NCI-H460 (cell line): Measurements from ENCODE around the gene USP17L18. TPM values are rescaled to one million over a fixed set of nuclear protein-coding genes. Genes with fewer than 3 reads are reported as not detected.
"Not testable (repeated sequence)": the region's sequence is repeated elsewhere in the genome, so short reads cannot be mapped to it uniquely, and the experiment has no call there.

Source experiments
- DNase-seq: peaks from one replicate; pipeline ENCODE4 v3.0.0-alpha.2; 2016; ENCODE audit warnings: low read depth; ENCODE audit errors: extremely low read depth
- polyA plus RNA-seq: library from polyadenylated mRNA; depleted of rRNA; stranded (reverse); fragments of >200 nt; gene quantifications from 2 replicates; pipeline ENCODE4 v1.2.3, GENCODE V29; 2014; cell fraction: nucleus; rRNA removed
- total RNA-seq: library from RNA; depleted of rRNA; stranded (reverse); fragments of >200 nt; shearing (Covaris generic); gene quantifications from 2 replicates; pipeline ENCODE4 v1.2.3, GENCODE V29; 2014; rRNA removed

The USP17L18 gene, protein sequence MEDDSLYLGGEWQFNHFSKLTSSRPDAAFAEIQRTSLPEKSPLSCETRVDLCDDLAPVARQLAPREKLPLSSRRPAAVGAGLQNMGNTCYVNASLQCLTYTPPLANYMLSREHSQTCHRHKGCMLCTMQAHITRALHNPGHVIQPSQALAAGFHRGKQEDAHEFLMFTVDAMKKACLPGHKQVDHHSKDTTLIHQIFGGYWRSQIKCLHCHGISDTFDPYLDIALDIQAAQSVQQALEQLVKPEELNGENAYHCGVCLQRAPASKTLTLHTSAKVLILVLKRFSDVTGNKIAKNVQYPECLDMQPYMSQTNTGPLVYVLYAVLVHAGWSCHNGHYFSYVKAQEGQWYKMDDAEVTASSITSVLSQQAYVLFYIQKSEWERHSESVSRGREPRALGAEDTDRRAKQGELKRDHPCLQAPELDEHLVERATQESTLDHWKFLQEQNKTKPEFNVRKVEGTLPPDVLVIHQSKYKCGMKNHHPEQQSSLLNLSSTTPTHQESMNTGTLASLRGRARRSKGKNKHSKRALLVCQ
- not detected in 2 replicates for total RNA-seq
- polyA plus RNA-seq, result not detected in 2 replicates

- DNase-seq, result not testable (repeated sequence)
These were observed at the start of gene USP17L18 for GRCh38 chr4:9247953-9248680. USP17L18 (plus strand) TSS chr4:9248630; CDS start chr4:9248630, 0 bp downstream.

DNA sequence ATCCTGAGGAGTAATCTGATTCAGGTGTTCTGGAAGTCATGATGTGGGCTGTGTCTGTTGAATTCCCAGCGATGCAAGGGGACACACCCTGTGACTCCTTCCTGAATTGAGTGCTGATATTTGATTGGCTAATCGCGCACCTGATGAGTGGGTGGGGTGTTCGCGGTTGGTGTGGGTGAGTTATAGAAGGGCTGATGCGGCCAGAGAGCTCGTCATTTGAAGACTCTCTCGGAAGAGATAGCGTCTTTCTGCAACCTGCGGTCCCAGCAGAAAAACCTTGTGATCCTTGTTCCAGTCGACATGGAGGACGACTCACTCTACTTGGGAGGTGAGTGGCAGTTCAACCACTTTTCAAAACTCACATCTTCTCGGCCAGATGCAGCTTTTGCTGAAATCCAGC, 38.1 kb upstream of the USP17L18 start, which contains the start of gene USP17L10:
TSS of gene USP17L10 (plus strand) at position 301 of the 400 bp plus-strand sequence. CDS start at position 301, 0 bp downstream.
- not testable (repeated sequence) for DNase-seq

GRCh38 chr4:9214701-9215100, 33.7 kb upstream of the USP17L18 start:
- DNase-seq, result not testable (repeated sequence)

DNA sequence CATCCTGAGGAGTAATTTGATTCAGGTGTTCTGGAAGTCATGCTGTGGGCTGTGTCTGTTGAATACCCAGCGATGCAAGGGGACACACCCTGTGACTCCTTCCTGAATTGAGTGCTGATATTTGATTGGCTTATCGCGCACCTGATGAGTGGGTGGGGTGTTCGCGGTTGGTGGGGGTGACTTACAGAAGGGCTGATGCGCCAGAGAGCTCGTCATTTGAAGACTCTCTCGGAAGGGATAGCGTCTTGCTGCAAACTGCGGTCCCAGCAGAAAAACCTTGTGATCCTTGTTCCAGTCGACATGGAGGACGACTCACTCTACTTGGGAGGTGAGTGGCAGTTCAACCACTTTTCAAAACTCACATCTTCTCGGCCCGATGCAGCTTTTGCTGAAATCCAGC, 33.3 kb upstream of the USP17L18 start, which contains the start of gene USP17L11:
TSS of gene USP17L11 (plus strand) at position 301 of the 400 bp plus-strand sequence. CDS start at position 301, 0 bp downstream.
- not testable (repeated sequence) for DNase-seq

DNA sequence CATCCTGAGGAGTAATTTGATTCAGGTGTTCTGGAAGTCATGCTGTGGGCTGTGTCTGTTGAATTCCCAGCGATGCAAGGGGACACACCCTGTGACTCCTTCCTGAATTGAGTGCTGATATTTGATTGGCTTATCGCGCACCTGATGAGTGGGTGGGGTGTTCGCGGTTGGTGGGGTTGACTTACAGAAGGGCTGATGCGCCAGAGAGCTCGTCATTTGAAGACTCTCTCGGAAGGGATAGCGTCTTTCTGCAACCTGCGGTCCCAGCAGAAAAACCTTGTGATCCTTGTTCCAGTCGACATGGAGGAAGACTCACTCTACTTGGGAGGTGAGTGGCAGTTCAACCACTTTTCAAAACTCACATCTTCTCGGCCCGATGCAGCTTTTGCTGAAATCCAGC, 28.6 kb upstream of the USP17L18 start, which contains the start of gene USP17L12:
TSS of gene USP17L12 (plus strand) at position 301 of the 400 bp plus-strand sequence. CDS start at position 301, 0 bp downstream.
- DNase-seq, result not testable (repeated sequence)

DNA sequence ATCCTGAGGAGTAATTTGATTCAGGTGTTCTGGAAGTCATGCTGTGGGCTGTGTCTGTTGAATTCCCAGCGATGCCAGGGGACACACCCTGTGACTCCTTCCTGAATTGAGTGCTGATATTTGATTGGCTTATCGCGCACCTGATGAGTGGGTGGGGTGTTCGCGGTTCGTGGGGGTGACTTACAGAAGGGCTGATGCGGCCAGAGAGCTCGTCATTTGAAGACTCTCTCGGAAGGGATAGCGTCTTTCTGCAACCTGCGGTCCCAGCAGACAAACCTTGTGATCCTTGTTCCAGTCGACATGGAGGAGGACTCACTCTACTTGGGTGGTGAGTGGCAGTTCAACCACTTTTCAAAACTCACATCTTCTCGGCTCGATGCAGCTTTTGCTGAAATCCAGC, 23.8 kb upstream of the USP17L18 start, which contains the start of gene USP17L13:
TSS of gene USP17L13 (plus strand) at position 301 of the 400 bp plus-strand sequence. CDS start at position 301, 0 bp downstream.
- not testable (repeated sequence) for DNase-seq

GRCh38 chr4:9230249-9230648, 18.2 kb upstream of the USP17L18 start:
- not testable (repeated sequence) for DNase-seq

DNA sequence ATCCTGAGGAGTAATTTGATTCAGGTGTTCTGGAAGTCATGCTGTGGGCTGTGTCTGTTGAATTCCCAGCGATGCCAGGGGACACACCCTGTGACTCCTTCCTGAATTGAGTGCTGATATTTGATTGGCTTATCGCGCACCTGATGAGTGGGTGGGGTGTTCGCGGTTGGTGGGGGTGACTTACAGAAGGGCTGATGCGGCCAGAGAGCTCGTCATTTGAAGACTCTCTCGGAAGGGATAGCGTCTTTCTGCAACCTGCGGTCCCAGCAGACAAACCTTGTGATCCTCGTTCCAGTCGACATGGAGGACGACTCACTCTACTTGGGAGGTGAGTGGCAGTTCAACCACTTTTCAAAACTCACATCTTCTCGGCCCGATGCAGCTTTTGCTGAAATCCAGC, 14.3 kb upstream of the USP17L18 start, which contains the start of gene USP17L15:
TSS of gene USP17L15 (plus strand) at position 301 of the 400 bp plus-strand sequence. CDS start at position 301, 0 bp downstream.
- DNase-seq, result not testable (repeated sequence)

GRCh38 chr4:9238461-9238860, 10.0 kb upstream of the USP17L18 start:
- DNase-seq, result not testable (repeated sequence)

- DNase-seq, result not testable (repeated sequence)
These were observed 4.9 kb upstream of the USP17L18 start, which contains the start of gene USP17L17 for GRCh38 chr4:9243579-9243978. USP17L17 (plus strand) TSS chr4:9243879; CDS start chr4:9243879, 0 bp downstream.

DNA sequence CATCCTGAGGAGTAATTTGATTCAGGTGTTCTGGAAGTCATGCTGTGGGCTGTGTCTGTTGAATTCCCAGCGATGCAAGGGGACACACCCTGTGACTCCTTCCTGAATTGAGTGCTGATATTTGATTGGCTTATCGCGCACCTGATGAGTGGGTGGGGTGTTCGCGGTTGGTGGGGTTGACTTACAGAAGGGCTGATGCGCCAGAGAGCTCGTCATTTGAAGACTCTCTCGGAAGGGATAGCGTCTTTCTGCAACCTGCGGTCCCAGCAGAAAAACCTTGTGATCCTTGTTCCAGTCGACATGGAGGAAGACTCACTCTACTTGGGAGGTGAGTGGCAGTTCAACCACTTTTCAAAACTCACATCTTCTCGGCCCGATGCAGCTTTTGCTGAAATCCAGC, 4.6 kb downstream of the USP17L18 start, which contains the start of gene USP17L19:
TSS of gene USP17L19 (plus strand) at position 301 of the 400 bp plus-strand sequence. CDS start at position 301, 0 bp downstream.
- not testable (repeated sequence) for DNase-seq

DNA sequence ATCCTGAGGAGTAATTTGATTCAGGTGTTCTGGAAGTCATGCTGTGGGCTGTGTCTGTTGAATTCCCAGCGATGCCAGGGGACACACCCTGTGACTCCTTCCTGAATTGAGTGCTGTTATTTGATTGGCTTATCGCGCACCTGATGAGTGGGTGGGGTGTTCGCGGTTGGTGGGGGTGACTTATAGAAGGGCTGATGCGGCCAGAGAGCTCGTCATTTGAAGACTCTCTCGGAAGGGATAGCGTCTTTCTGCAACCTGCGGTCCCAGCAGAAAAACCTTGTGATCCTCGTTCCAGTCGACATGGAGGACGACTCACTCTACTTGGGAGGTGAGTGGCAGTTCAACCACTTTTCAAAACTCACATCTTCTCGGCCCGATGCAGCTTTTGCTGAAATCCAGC, 9.4 kb downstream of the USP17L18 start, which contains the start of gene USP17L20:
TSS of gene USP17L20 (plus strand) at position 301 of the 400 bp plus-strand sequence. CDS start at position 301, 0 bp downstream.
- DNase-seq, result not testable (repeated sequence)

DNA sequence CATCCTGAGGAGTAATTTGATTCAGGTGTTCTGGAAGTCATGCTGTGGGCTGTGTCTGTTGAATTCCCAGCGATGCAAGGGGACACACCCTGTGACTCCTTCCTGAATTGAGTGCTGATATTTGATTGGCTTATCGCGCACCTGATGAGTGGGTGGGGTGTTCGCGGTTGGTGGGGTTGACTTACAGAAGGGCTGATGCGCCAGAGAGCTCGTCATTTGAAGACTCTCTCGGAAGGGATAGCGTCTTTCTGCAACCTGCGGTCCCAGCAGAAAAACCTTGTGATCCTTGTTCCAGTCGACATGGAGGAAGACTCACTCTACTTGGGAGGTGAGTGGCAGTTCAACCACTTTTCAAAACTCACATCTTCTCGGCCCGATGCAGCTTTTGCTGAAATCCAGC, 14.1 kb downstream of the USP17L18 start, which contains the start of gene USP17L21:
TSS of gene USP17L21 (plus strand) at position 301 of the 400 bp plus-strand sequence. CDS start at position 301, 0 bp downstream.
- not testable (repeated sequence) for DNase-seq

DNA sequence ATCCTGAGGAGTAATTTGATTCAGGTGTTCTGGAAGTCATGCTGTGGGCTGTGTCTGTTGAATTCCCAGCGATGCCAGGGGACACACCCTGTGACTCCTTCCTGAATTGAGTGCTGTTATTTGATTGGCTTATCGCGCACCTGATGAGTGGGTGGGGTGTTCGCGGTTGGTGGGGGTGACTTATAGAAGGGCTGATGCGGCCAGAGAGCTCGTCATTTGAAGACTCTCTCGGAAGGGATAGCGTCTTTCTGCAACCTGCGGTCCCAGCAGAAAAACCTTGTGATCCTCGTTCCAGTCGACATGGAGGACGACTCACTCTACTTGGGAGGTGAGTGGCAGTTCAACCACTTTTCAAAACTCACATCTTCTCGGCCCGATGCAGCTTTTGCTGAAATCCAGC, 18.9 kb downstream of the USP17L18 start, which contains the start of gene USP17L22:
TSS of gene USP17L22 (plus strand) at position 301 of the 400 bp plus-strand sequence. CDS start at position 301, 0 bp downstream.
- DNase-seq, result not testable (repeated sequence)

DNA sequence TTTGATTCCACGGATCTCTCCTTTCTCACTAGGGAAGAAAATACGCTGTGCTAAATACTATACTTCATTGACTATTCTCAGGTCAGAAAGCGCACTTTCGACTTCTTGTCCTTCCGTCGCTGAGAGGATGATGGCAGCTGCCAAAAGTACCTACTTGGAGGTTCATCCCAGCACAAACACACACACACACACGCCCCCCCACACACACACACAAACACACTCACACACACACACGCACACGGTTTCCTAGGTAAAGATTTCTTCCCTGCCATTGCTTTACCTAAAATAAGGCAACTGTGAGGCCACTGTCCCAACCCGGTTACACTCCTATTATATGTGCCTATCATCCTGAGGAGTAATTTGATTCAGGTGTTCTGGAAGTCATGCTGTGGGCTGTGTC, 23.3 kb downstream of the USP17L18 start:
- not testable (repeated sequence) for DNase-seq
